ENCODE measurements around the gene MRPL49. TPM values are rescaled to one million over a fixed set of nuclear protein-coding genes. Genes with fewer than 3 reads are reported as not detected.

MRPL49 gene
- total and polyA plus RNA-seq, 2 donors (not counting 3 experiments of a cell fraction or from before 2014, with no cell fraction given): 49.7 to 90.4 TPM

GRCh38 chr11:65096926-65097325 is 25.2 kb upstream of the MRPL49 start:
- Histone ChIP-seq H3K27ac (ENCODE audit: insufficient read depth, low read depth, low read length) (no peak overlapping the region), H3K36me3 (ENCODE audit: control insufficient read depth in 2 of 2, extremely low read depth in 1 of 2, insufficient read depth in 2 of 2, low read length in 2 of 2) (no peaks in the 10 kb centered on the region), H3K79me2 (ENCODE audit: control insufficient read depth, insufficient read depth, low read length) (peaks cover 10% of the 10 kb centered on the region), H3K4me3 (replicated peaks in 1 of 3; ENCODE audit: insufficient read depth in 1 of 3, low read depth in 1 of 3, low read length in 3 of 3) (peak overlapping the region in 2 of 3 experiments; percentile 37 to 56), H3K9me3 (replicated peaks; ENCODE audit: control insufficient read depth, insufficient read depth, low read length) (no peaks in the 10 kb centered on the region), H4K20me1 (replicated peaks; ENCODE audit: control insufficient read depth, extremely low read depth, insufficient read depth, low read length) (no peaks in the 10 kb centered on the region), H3K27me3 (ENCODE audit: control insufficient read depth in 2 of 2, insufficient read depth in 2 of 2, low read length in 2 of 2) (no peaks in the 10 kb centered on the region), H2AFZ (ENCODE audit: low read depth, low read length) (no peak overlapping the region), H3K9ac (replicated peaks; ENCODE audit: extremely low read depth, insufficient read depth, low read length) (no peak overlapping the region), H3K4me1 (ENCODE audit: control insufficient read depth, extremely low read depth, insufficient read depth, low read length) (peaks cover 6% of the 10 kb centered on the region), H3K9me1 (replicated peaks; ENCODE audit: control insufficient read depth, extremely low read depth, insufficient read depth, low read length) (no peaks in the 10 kb centered on the region), H3K4me2 (ENCODE audit: insufficient read depth, low read length) (peak overlapping the region; percentile 59)
- POLR2A ChIA-PET: interaction anchor here (2.0 to 2.4 kb wide), 2 partner anchors 14 to 19 kb away, joined by 5 to 6 read pairs; no protein-coding TSS in a partner anchor
- TSS peak; percentile 55 for BruUV-seq (replicated peaks)
- FAIRE-seq (no peak), DNase-seq (ENCODE audit: low read depth, low spot score) (no peak)
- TF ChIP-seq MAX (IDR thresholded peaks at IDR 0.05; ENCODE audit: insufficient read depth, insufficient read length) (no peak), POLR2A (IDR thresholded peaks at IDR 0.05; ENCODE audit: low read depth, low read length) (no peak), MYC (IDR thresholded peaks at IDR 0.05; ENCODE audit: low read depth, low read length) (no peak), JUN (IDR thresholded peaks at IDR 0.05; ENCODE audit: borderline replicate concordance, insufficient read depth, insufficient read length, low read depth) (no peak), EZH2 (IDR thresholded peaks at IDR 0.05; ENCODE audit: borderline replicate concordance, low read depth, low read length, severe bottlenecking) (no peak), FOS (IDR thresholded peaks at IDR 0.05; ENCODE audit: borderline replicate concordance, insufficient read depth, low read length) (no peak)
- CTCF ChIA-PET: interaction anchor here (1.2 to 5.3 kb wide), 3 partner anchors 12 to 20 kb away, joined by 3 to 56 read pairs (median 3); partner anchors contain the start of genes TM7SF2 and ZNHIT2
- intact Hi-C loops (cut with micrococcal nuclease) (loop anchor here (1.0 to 5.0 kb wide), 4 partner anchors 13 to 85 kb away; partner anchors contain the start of genes ARL2, CDCA5, SNX15 and TM7SF2), dilution Hi-C loops (cut with MboI; ENCODE audit: extremely low pct_ligation_motif_present, low sequenced_read_pairs) (no loop called here)

- no peak for FAIRE-seq
- ChIA-PET POLR2A (interaction anchor here (0.7 kb wide), 1 partner anchor 14 kb away, joined by 3 read pairs; no protein-coding TSS in a partner anchor), CTCF (interaction anchor here (1.6 to 5.3 kb wide), 3 partner anchors 11 to 17 kb away, joined by 3 to 56 read pairs (median 22); partner anchors contain the start of genes TM7SF2 and ZNHIT2)
- TF ChIP-seq MAX (IDR thresholded peaks at IDR 0.05; ENCODE audit: insufficient read depth, insufficient read length): no peak
- TF ChIP-seq POLR2AphosphoS5 (IDR thresholded peaks at IDR 0.05; ENCODE audit: insufficient read depth, low read depth, low read length): no peak
- TF ChIP-seq CTCF (IDR thresholded peaks at IDR 0.05; ENCODE audit: extremely low read depth in 1 of 2, insufficient read depth in 1 of 2, low read depth in 1 of 2, low read length in 2 of 2): no peak
- no peak for TF ChIP-seq GATA2 (IDR thresholded peaks at IDR 0.05; ENCODE audit: insufficient read depth, insufficient read length, low read depth, low read length)
- no peak for TF ChIP-seq MYC (IDR thresholded peaks at IDR 0.05; ENCODE audit: low read depth, low read length)
- TF ChIP-seq FOS (IDR thresholded peaks at IDR 0.05; ENCODE audit: borderline replicate concordance, insufficient read depth, low read length): no peak
- H3K9me1 ChIP-seq (replicated peaks; ENCODE audit: control insufficient read depth, extremely low read depth, insufficient read depth, low read length): no peaks in the 10 kb centered on the region
- H3K4me1 ChIP-seq (ENCODE audit: control insufficient read depth, extremely low read depth, insufficient read depth, low read length): peaks cover 7% of the 10 kb centered on the region
- intact Hi-C loops (cut with micrococcal nuclease): no loop called here
- H3K9ac ChIP-seq (replicated peaks; ENCODE audit: extremely low read depth, insufficient read depth, low read length): no peak overlapping the region
- H3K27me3 ChIP-seq (ENCODE audit: control insufficient read depth in 2 of 2, insufficient read depth in 2 of 2, low read length in 2 of 2): no peaks in the 10 kb centered on the region
- no peaks in the 10 kb centered on the region for H4K20me1 ChIP-seq (replicated peaks; ENCODE audit: control insufficient read depth, extremely low read depth, insufficient read depth, low read length)
- H2AFZ ChIP-seq (ENCODE audit: low read depth, low read length): no peak overlapping the region
- no TSS peak for BruUV-seq (replicated peaks)
- no peak for DNase-seq (ENCODE audit: low read depth, low spot score)
- H3K9me3 ChIP-seq (replicated peaks; ENCODE audit: control insufficient read depth, insufficient read depth, low read length): no peaks in the 10 kb centered on the region
- dilution Hi-C loops (cut with MboI; ENCODE audit: extremely low pct_ligation_motif_present, low sequenced_read_pairs): no loop called here
- no peak overlapping the region for H3K4me3 ChIP-seq (replicated peaks in 1 of 3; ENCODE audit: insufficient read depth in 1 of 3, low read depth in 1 of 3, low read length in 3 of 3)
- H3K27ac ChIP-seq (ENCODE audit: insufficient read depth, low read depth, low read length): no peak overlapping the region
- peaks cover 0 to 2% of the 10 kb centered on the region in 2 experiments for H3K36me3 ChIP-seq (ENCODE audit: control insufficient read depth in 2 of 2, extremely low read depth in 1 of 2, insufficient read depth in 2 of 2, low read length in 2 of 2)
- H3K79me2 ChIP-seq (ENCODE audit: control insufficient read depth, insufficient read depth, low read length): peaks cover 16% of the 10 kb centered on the region
- no peak overlapping the region for H3K4me2 ChIP-seq (ENCODE audit: insufficient read depth, low read length)
Measured at GRCh38 chr11:65100674-65101350, 21.3 kb upstream of the MRPL49 start.
